ENCODE results near the gene KIAA1586. TPM values are rescaled to one million over a fixed set of nuclear protein-coding genes. Genes with fewer than 3 reads are reported as not detected.
"Not testable (repeated sequence)": the region's sequence is repeated elsewhere in the genome, so short reads cannot be mapped to it uniquely, and the experiment has no call there.

Gene KIAA1586
- total RNA-seq, 4 donors from 2014 or later: 6.2 to 9.9 (median 8.7) TPM

GRCh38 chr6:57006101-57006500 is 40.4 kb upstream of the KIAA1586 start:
- no peaks in the 10 kb centered on the region for H3K4me1 ChIP-seq
- DNase-seq (ENCODE audit: extremely low spot score): no peak
- no peak overlapping the region for H3K4me3 ChIP-seq
- no peaks in the 10 kb centered on the region for H3K9me3 ChIP-seq
- no peak overlapping the region for H3K27ac ChIP-seq (replicated peaks in 1 of 4)
- no peaks in the 10 kb centered on the region for H3K27me3 ChIP-seq
- no peak for TF ChIP-seq EP300 (IDR thresholded peaks at IDR 0.05)
- TF ChIP-seq CTCF (IDR thresholded peaks at IDR 0.05): no peak
- TF ChIP-seq POLR2AphosphoS5 (IDR thresholded peaks at IDR 0.05): no peak
- no peak for TF ChIP-seq POLR2A (IDR thresholded peaks at IDR 0.05; ENCODE audit: low read depth)
- intact Hi-C loops (cut with DNase I): no loop called here
- no peaks in the 10 kb centered on the region for H3K36me3 ChIP-seq
- WGBS: 70% methylated on average over 3 of the region's 3 CpGs

- 81% methylated on average over 2 of the region's 2 CpGs for WGBS
- H3K36me3 ChIP-seq; H3K4me3 ChIP-seq; H3K27me3 ChIP-seq; intact Hi-C loops (cut with DNase I); H3K27ac ChIP-seq (replicated peaks in 1 of 4); H3K9me3 ChIP-seq; DNase-seq (ENCODE audit: extremely low spot score); H3K4me1 ChIP-seq: not testable (repeated sequence)
Observed at GRCh38 chr6:57008069-57008468, 38.4 kb upstream of the KIAA1586 start.

- no peak for TF ChIP-seq POLR2A (IDR thresholded peaks at IDR 0.05; ENCODE audit: low read depth)
- no peak for TF ChIP-seq POLR2AphosphoS5 (IDR thresholded peaks at IDR 0.05)
- no peak for TF ChIP-seq CTCF (IDR thresholded peaks at IDR 0.05)
- TF ChIP-seq EP300 (IDR thresholded peaks at IDR 0.05): no peak
- intact Hi-C loops (cut with DNase I): no loop called here
- Histone ChIP-seq H3K27me3 (no peaks in the 10 kb centered on the region), H3K36me3 (no peaks in the 10 kb centered on the region), H3K4me1 (peaks cover 0 to 5% (median 0%) of the 10 kb centered on the region in 4 donors), H3K4me3 (no peak overlapping the region), H3K27ac (replicated peaks in 1 of 4) (no peak overlapping the region), H3K9me3 (no peaks in the 10 kb centered on the region)
- no peak for DNase-seq (ENCODE audit: extremely low spot score)
- 45% methylated on average over 4 of the region's 4 CpGs for WGBS
Observed at GRCh38 chr6:57013521-57013926, 33.0 kb upstream of the KIAA1586 start.

GRCh38 chr6:57017069-57017468 is 29.4 kb upstream of the KIAA1586 start:
- DNase-seq (ENCODE audit: extremely low spot score): no peak
- no peaks in the 10 kb centered on the region for H3K9me3 ChIP-seq
- no peak overlapping the region for H3K4me3 ChIP-seq
- no peaks in the 10 kb centered on the region for H3K36me3 ChIP-seq
- TF ChIP-seq CTCF (IDR thresholded peaks at IDR 0.05) (no peak), POLR2A (IDR thresholded peaks at IDR 0.05; ENCODE audit: low read depth) (no peak), EP300 (IDR thresholded peaks at IDR 0.05) (no peak), POLR2AphosphoS5 (IDR thresholded peaks at IDR 0.05) (no peak)
- peaks cover 0 to 5% (median 0%) of the 10 kb centered on the region in 4 donors for H3K4me1 ChIP-seq
- no peaks in the 10 kb centered on the region for H3K27me3 ChIP-seq
- intact Hi-C loops (cut with DNase I): no loop called here
- 82% methylated on average over 3 of the region's 3 CpGs for WGBS
- H3K27ac ChIP-seq (replicated peaks in 1 of 4): no peak overlapping the region

GRCh38 chr6:57017841-57018240 is 28.7 kb upstream of the KIAA1586 start:
- Histone ChIP-seq H3K9me3 (no peaks in the 10 kb centered on the region), H3K27me3 (no peaks in the 10 kb centered on the region)
- 89% methylated on average over 1 of the region's 1 CpG for WGBS

More at GRCh38 chr6:57017841-57018240, 28.7 kb upstream of the KIAA1586 start:
- no peak overlapping the region for H3K4me3 ChIP-seq
- H3K27ac ChIP-seq (replicated peaks in 1 of 4): no peak overlapping the region
- TF ChIP-seq POLR2AphosphoS5 (IDR thresholded peaks at IDR 0.05): no peak
- TF ChIP-seq EP300 (IDR thresholded peaks at IDR 0.05): no peak
- TF ChIP-seq CTCF (IDR thresholded peaks at IDR 0.05): no peak
- TF ChIP-seq POLR2A (IDR thresholded peaks at IDR 0.05; ENCODE audit: low read depth): no peak
- H3K36me3 ChIP-seq: no peaks in the 10 kb centered on the region
- H3K4me1 ChIP-seq: peaks cover 0 to 5% (median 0%) of the 10 kb centered on the region in 4 donors
- DNase-seq (ENCODE audit: extremely low spot score): no peak
- intact Hi-C loops (cut with DNase I): no loop called here

All from esophagus muscularis mucosa (tissue), 4 donors.